Ectodermal cell (in vitro differentiated cells): ENCODE measurements around the gene GJA9.

Experiments used
- H3K27ac ChIP-seq: 2 replicates; pipeline ENCODE4 v1.7.0; 2013; ENCODE audit warnings: mild to moderate bottlenecking, low read depth, low read length; ENCODE audit not compliant: insufficient read depth, poor library complexity, severe bottlenecking
- H3K27me3 ChIP-seq: 2 replicates; pipeline ENCODE4 v1.7.0; 2013; ENCODE audit warnings: mild to moderate bottlenecking, low read length; ENCODE audit not compliant: insufficient read depth, control insufficient read depth, poor library complexity, severe bottlenecking
- H3K36me3 ChIP-seq: one replicate; pipeline ENCODE4 v1.7.0; 2013; ENCODE audit warnings: low read length; ENCODE audit not compliant: control insufficient read depth, insufficient read depth
- H3K4me1 ChIP-seq: one replicate; pipeline ENCODE4 v1.7.0; 2013; ENCODE audit warnings: low read length; ENCODE audit not compliant: control insufficient read depth, insufficient read depth
- H3K4me3 ChIP-seq: 2 replicates; pipeline ENCODE4 v1.7.0; 2013; ENCODE audit warnings: low read depth, low read length, control low read depth; ENCODE audit not compliant: insufficient read depth
- H3K9me3 ChIP-seq: 2 replicates; pipeline ENCODE4 v1.7.0; 2013; ENCODE audit warnings: mild to moderate bottlenecking, low read length, moderate library complexity; ENCODE audit not compliant: control insufficient read depth
- WGBS, 2 experiments: methylation state at CpG; one replicate each; pipeline ENCODE4 v1.1.7; 2013; ENCODE audit warnings: missing lambda C conversion rate in 2 of 2; 5-methylcytosine and 5-hydroxymethylcytosine counted together

Gene GJA9

GRCh38 chr1:38833146-38833545 lies 48.2 kb downstream of the GJA9 start:
- Histone ChIP-seq H3K27ac (no peak overlapping the region), H3K9me3 (no peaks in the 10 kb centered on the region), H3K4me3 (no peak overlapping the region), H3K4me1 (no peaks in the 10 kb centered on the region), H3K36me3 (peaks cover under 1% of the 10 kb centered on the region), H3K27me3 (no peaks in the 10 kb centered on the region)
- 74 to 77% methylated on average over 3 of the region's 3 CpGs for WGBS, 2 experiments

DNA sequence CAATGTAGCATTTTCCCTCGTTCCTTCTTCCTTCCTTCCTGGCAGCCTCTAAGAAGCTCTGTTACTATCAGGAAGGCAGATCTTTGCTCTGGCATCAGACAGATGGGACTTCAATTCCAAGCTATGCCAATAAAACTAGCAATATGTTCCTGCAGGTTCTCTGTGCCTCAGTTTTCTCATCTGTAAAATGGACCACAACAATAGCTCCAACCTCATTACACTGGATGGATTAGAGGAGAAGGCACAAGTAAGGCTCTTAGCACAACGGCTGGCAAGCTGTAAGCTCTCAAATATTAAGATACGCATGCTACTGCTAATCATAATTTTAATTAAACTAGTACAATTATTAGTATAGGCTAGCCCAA lies 49.0 kb downstream of the GJA9 start:
- Histone ChIP-seq H3K27me3 (no peaks in the 10 kb centered on the region), H3K9me3 (no peaks in the 10 kb centered on the region), H3K4me1 (no peaks in the 10 kb centered on the region), H3K36me3 (no peaks in the 10 kb centered on the region), H3K27ac (no peak overlapping the region), H3K4me3 (no peak overlapping the region)
- WGBS, 2 experiments = 87 to 100% methylated on average over 1 to 3 of the region's 3 CpGs

DNA sequence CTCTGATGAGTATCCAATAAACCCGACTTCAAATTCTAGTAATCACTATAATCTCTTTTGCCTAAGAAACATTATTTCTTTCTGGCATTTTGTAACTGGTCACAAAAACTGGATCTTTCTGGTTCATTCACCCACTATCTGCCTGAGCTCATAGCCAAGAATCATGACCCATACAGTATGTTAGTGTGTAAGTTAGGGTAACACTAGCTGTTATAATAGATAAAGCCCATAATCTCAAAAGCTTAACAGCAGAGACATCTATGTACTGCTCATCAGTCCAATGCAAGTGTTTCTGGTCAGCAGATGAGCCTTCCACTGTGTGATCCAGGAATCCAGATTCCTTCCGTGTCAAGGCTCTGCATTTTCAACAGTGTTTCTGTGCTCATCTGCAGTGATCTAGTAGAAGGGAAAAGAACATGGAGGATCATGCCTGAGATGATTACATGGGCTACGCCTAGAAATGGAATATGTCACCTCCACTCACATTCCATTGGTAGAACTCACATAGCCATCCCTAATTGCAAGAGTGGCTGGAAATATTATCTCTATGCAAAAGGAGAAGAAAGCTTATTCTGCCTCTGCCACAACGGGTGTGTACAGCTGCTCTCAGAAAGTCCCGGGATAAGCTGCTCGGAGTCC lies 49.5 kb downstream of the GJA9 start:
- Histone ChIP-seq H3K27me3 (no peaks in the 10 kb centered on the region), H3K9me3 (no peaks in the 10 kb centered on the region), H3K27ac (no peak overlapping the region), H3K4me1 (no peaks in the 10 kb centered on the region), H3K36me3 (no peaks in the 10 kb centered on the region), H3K4me3 (no peak overlapping the region)
- 94 to 96% methylated on average over 6 of the region's 6 CpGs for WGBS, 2 experiments

DNA sequence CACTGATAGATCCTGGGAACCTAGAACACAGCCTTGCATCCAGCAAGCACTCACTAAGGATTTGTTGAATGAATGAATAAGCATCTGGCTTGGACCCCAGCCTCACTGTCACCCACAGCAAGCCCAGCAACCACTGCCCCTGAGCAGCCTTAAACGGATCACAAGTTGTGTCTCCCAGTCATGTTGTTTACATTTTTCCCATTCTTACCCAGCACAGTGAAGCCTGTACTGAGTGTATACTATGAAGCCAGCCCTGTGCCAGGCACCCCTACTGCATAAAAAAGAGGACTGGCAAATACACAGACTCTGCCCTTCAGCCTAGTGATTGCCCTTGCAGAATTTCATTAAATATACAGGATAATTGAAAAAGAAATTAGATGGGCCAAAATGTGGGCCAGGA lies 52.0 kb downstream of the GJA9 start:
- Histone ChIP-seq H3K4me3 (no peak overlapping the region), H3K36me3 (no peaks in the 10 kb centered on the region), H3K27me3 (no peaks in the 10 kb centered on the region), H3K9me3 (no peaks in the 10 kb centered on the region), H3K27ac (no peak overlapping the region), H3K4me1 (no peaks in the 10 kb centered on the region)
- WGBS, 2 experiments = 70 to 72% methylated on average over 1 of the region's 1 CpG

DNA sequence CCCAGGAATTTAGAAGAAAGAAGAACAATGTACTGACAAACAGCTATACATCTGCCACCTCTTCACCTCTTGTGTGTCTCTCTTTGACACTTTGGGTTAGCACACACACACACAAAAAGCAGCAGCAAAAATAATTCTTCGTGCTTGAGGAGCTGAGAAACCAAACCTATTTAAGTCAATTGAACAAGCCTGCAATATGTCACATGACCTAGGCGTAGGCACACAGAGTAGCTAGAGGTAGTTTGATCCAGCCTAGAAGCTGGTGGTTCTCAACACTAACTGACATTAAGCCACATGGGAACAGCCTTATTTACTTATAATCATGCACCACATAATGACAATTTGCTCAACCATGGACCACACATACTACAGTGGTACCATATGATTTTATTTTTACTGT lies 54.1 kb downstream of the GJA9 start:
- Histone ChIP-seq H3K4me3 (no peak overlapping the region), H3K36me3 (no peaks in the 10 kb centered on the region), H3K27me3 (no peaks in the 10 kb centered on the region), H3K9me3 (no peaks in the 10 kb centered on the region), H3K27ac (no peak overlapping the region), H3K4me1 (no peaks in the 10 kb centered on the region)
- 91 to 95% methylated on average over 2 of the region's 2 CpGs for whole genome bisulfite sequencing, 2 experiments

GRCh38 chr1:38826886-38827285 lies 54.5 kb downstream of the GJA9 start:
- Histone ChIP-seq H3K36me3 (no peaks in the 10 kb centered on the region), H3K9me3 (no peaks in the 10 kb centered on the region), H3K4me1 (no peaks in the 10 kb centered on the region), H3K4me3 (no peak overlapping the region), H3K27me3 (no peaks in the 10 kb centered on the region), H3K27ac (no peak overlapping the region)

DNA sequence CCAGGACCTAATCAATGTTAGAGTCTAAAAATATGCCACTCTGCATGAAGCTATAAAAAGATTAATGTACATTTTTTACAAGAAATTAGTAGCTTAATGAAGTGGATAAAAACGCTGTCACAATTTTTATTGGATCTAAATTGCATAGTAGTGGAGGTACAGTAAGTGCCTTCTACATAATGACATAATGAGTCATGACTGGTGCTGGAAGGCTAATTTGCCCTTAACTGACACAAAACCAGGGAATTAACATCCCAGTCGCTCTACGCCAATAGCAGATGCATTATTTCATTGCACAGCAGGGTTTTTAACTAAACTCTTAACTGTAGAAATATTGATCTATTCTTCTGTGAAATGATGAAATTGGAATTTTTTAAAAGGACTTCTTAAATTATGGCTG lies 55.1 kb downstream of the GJA9 start:
- no peaks in the 10 kb centered on the region for H3K27me3 ChIP-seq
- H3K27ac ChIP-seq = no peak overlapping the region
- H3K4me3 ChIP-seq = no peak overlapping the region
- H3K36me3 ChIP-seq = no peaks in the 10 kb centered on the region
- no peaks in the 10 kb centered on the region for H3K4me1 ChIP-seq
- 92 to 93% methylated on average over 2 to 3 of the region's 3 CpGs for WGBS, 2 experiments
- no peaks in the 10 kb centered on the region for H3K9me3 ChIP-seq
